Measurements from ENCODE around the gene LARP1.

DNA sequence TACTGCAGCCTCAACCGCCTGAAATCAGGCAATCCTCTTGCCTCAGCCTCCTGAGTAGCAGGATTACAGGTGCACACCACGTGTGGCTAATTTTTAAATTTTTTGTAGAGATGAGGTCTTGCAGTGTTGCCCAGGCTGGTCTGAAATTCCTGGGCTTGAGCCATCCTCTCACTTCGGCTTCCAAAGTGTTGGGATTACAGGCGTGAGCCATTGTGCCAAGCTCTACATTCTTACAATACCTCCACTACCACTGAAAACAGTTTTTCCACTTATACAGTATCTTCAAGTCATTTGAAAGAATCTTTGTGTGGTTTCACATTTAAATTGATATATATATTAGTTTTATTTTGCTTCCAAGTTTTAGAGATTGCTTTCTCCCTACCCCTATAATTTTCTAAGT is 42.6 kb downstream of the LARP1 start:
- TF ChIP-seq CTCF (conservative IDR thresholded peaks at IDR 0.05), result no peak
- TF ChIP-seq ZFX (IDR thresholded peaks at IDR 0.05), result no peak
